Epithelial cell of proximal tubule (primary cell): Measurements from ENCODE around the gene LRMDA. TPM values are rescaled to one million over a fixed set of nuclear protein-coding genes. Genes with fewer than 3 reads are reported as not detected.

ENCODE experiments used
- DNase-seq: peaks from one replicate; pipeline ENCODE4 v3.0.0-alpha.2; 2011; ENCODE audit warnings: low read depth
- H3K4me3 ChIP-seq: 2 replicates; pipeline ENCODE4 v1.5.1; 2011; ENCODE audit warnings: low read depth, mild to moderate bottlenecking, low read length
- total RNA-seq: library from RNA; depleted of rRNA; stranded (reverse); fragments of >200 nt; gene quantifications from 2 replicates; pipeline ENCODE4 v1.2.3, GENCODE V29; 2015
- TF ChIP-seq, protein P1 (sequence below): conservative IDR thresholded peaks from 2 replicates; pipeline ENCODE4 v1.5.1; 2012; ENCODE audit warnings: low read depth, mild to moderate bottlenecking, low read length

The LRMDA gene
- total RNA-seq, 1 donor from 2014 or later, result 0.75 TPM

DNA sequence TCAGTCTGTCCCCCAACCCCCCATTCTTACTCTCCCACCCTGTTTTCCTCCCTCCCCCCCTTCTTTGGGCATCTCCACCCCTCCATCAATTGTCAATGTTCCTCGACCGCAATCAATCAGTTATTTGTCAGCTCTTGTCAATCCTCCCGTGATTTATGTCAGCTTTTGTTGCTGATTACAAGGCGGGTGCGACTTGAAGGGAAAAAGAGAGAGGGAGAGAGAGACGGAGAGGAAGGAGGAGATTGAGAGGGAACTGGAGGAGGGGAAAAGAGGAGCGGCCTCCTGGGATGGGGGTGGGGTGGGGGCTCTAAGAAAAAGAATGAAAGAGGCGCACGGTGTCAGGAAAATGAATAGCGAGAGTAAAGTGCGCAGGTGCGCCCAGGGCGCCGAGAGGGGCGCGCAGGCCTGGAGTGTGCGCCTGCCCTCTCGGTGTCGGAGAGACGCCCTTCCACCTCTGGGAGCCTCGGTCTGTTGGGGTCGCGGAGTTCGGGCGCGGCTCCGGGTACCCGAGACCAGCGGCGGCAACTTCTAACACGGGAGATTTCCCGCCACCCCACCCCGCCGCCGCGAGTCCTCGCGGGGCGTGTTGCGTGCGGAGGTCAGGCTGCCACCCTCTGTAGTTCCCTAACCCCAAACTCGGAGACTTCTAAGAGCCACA, 28.8 kb upstream of the LRMDA start:
- peak overlapping the region; percentile 99 for H3K4me3 ChIP-seq
- peak; percentile 80 for DNase-seq
- TF ChIP-seq, protein P1, sequence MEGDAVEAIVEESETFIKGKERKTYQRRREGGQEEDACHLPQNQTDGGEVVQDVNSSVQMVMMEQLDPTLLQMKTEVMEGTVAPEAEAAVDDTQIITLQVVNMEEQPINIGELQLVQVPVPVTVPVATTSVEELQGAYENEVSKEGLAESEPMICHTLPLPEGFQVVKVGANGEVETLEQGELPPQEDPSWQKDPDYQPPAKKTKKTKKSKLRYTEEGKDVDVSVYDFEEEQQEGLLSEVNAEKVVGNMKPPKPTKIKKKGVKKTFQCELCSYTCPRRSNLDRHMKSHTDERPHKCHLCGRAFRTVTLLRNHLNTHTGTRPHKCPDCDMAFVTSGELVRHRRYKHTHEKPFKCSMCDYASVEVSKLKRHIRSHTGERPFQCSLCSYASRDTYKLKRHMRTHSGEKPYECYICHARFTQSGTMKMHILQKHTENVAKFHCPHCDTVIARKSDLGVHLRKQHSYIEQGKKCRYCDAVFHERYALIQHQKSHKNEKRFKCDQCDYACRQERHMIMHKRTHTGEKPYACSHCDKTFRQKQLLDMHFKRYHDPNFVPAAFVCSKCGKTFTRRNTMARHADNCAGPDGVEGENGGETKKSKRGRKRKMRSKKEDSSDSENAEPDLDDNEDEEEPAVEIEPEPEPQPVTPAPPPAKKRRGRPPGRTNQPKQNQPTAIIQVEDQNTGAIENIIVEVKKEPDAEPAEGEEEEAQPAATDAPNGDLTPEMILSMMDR, result no peak

DNA sequence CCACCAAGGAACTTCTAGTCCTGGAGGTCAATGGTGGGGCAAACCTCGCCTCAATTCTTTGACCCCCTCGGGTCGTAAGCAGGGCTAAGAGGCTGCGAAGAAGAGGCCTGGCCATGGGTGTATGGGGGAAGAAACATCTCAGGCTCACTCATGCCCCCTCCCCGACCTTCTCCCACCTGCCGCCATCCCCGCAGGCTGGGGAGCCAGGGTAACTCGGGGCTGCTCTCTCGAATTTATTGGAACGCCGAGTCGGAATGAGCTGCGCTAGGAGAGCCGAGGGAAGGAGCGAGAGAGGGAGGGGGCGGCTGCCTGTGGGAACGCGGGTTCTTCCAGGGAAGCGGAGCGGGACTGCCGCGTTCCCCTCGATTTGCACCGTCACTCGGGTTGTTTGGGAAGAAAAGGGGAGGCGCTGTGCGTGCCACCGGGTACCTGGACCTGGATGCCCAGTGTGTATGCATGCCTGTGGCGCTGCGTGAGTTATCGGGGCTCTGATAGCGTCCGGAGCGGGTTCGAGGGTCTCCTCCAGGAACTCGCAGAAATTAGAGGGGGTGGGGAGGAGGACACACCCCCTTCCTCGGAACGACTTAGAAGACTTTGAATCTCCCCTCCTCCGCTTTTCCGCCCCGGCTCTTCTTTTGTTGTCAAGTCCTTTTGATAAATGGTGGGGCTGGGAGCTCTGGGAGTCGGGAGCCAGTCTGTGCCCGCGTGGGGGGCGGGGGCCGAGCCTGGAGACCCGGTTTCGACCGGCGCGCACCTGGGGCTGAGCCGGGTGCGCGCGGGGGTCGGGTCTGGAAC, 28.1 kb upstream of the LRMDA start:
- TF ChIP-seq, protein P1, result no peak
- peak overlapping the region; percentile 99 for H3K4me3 ChIP-seq
- no peak for DNase-seq

DNA sequence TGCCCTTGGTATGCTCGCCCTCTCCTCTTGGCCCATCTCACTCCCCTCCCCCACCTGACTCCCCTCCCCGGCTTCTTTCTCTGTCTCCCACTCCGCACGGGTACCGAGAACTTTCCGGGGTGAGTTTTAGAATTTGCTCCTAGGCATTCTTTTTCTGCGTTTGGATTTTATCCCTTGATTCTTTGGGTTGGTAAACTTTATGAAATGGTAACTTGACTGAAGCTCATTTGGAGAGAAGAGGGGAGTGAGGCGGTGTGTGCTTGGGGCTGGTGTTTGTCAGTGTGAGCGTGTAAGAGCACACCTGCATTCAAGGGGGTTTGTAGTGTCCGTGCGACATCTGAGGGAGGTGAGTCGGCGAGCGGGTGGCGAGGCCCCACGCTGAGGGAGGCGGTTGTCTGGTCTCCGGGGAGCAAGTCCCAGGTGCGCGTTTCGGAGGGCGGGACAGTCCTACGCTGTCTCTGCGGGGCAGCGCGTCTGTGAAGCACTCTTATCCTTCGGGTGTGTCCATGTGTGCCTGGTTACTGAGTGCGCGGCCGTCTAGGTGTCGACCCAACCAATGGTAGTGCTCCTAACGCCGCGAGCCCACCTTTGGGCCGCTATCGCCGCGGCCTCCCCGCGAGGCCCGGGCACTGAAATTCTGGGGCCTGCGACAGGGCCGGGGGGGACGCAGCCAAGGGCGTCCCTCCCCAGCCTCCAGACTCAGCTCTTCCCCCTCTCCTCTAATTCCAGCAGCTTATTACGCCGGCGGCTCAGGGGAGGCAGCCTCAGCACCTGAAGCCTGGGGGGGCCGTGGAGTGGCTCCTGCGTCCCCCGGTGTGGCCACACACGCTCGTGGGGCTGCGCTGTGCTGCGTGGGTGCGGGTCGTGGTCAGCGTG, 27.2 kb upstream of the LRMDA start:
- H3K4me3 ChIP-seq, result peak overlapping the region; percentile 99
- DNase-seq, result no peak
- TF ChIP-seq, protein P1, result no peak

DNA sequence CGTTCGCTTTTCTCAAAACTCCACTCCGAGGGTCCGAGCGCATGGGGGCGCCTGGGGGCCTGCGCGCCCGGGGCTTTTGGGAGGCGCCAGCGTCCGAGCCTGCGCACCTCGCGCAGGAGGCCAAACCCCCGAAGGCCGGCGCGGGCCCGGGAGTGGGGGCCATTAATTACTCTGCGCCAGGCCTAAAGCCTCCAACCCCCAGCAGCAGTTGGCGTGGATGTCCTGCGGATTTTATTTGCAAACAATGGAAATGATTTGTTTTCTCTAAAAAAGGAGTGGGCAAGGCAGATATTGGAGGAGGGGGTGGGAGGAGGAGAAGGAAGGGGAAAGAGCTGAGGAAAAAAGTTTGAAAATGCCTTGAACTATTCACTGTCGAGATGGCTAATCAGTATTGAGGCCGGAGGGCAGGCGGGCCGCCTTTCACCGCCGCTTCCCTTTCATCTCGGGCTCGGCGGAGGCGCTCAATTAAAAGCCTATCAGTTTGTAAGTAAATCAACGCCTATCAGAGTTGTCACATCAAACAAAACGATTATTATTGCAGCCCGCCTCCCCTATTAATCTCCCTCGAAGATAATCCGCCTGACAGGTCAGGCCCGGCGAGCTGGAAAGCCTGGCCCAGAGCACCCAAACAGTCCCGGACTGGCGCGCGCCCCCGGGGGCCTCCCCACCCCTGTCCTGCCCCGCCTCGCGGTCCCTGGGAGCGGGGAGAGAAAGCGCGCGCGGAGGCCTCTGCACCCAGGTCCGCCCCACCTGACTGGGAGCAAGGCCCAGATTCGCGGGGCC, 26.4 kb upstream of the LRMDA start:
- TF ChIP-seq, protein P1, result no peak
- peak overlapping the region; percentile 99 for H3K4me3 ChIP-seq
- DNase-seq, result no peak

DNA sequence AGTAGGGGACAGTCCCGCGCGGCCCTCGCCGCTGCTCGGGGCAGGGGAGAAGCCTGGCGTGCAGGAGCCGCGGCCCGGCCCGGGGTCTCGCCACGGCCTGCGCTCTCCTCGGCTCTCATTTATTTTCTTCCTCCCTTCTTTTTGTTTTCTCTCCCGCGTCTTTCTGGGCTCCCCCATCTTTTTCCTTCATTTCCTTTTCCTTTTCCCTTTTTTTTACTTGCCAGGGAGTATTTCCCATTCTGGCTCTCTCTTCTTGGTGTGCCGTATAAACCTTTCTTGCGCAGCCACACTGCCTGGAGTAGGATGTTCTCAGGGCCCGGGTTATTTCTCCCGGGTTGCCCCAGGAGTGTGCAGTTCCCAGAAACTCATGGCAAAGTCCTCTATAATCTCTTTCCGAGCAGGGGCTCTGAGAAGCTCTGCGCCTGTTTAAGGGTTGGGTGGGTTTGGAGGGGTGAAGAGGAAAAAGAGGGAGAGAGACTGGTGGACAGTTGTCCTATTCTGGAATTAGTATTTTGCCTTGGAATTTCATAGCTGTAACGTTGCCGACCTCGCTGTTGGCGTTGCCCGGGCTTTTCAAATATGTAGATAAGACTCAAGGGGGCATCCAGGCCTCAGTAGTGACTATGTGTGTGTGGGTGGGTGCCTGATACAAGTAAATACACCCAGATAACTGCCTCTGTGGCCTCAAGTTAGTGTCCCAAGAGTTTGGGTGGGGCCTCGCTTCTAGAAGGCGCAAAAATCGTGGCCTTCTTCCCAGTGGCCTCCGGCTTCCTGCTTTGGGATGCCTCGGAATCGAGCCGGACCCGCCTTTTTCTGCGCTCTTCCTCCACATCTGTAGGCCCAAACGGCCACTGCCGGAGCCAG, 25.6 kb upstream of the LRMDA start:
- peak overlapping the region; percentile 99 for H3K4me3 ChIP-seq
- TF ChIP-seq, protein P1, result no peak
- DNase-seq, result no peak
